ENCODE results near the gene OR2V1. TPM values are rescaled to one million over a fixed set of nuclear protein-coding genes. Genes with fewer than 3 reads are reported as not detected.
"Not testable (repeated sequence)": the region's sequence is repeated elsewhere in the genome, so short reads cannot be mapped to it uniquely, and the experiment has no call there.

Gene OR2V1
- total RNA-seq, 1 donor from 2014 or later = not detected

DNA sequence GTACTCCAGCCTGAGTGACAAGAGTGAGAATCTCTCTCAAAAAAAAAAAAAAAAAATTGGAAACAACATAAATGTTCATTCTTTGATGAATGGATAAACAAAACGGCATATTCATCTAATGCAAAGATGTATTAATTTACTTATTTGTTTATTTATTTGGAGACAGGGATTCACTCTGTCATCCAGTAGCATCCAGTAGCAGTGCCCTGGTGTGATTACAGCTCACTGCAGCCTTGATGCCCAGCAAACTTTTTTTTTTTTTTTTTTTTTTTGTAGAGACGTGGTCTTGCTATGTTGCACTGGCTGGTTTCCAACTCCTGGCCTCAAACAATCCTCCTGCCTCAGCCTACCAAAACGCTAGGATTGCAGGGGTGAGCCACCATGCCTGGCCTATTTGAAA is 40.8 kb upstream of the OR2V1 start:
- DNase-seq (ENCODE audit: extremely low spot score, unreplicated experiment) = no peak
- TF ChIP-seq, protein P1, sequence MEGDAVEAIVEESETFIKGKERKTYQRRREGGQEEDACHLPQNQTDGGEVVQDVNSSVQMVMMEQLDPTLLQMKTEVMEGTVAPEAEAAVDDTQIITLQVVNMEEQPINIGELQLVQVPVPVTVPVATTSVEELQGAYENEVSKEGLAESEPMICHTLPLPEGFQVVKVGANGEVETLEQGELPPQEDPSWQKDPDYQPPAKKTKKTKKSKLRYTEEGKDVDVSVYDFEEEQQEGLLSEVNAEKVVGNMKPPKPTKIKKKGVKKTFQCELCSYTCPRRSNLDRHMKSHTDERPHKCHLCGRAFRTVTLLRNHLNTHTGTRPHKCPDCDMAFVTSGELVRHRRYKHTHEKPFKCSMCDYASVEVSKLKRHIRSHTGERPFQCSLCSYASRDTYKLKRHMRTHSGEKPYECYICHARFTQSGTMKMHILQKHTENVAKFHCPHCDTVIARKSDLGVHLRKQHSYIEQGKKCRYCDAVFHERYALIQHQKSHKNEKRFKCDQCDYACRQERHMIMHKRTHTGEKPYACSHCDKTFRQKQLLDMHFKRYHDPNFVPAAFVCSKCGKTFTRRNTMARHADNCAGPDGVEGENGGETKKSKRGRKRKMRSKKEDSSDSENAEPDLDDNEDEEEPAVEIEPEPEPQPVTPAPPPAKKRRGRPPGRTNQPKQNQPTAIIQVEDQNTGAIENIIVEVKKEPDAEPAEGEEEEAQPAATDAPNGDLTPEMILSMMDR (conservative IDR thresholded peaks at IDR 0.05) = no peak
- Mint-ChIP-seq H3K9me3 (no peaks in the 10 kb centered on the region), H3K36me3 (no peaks in the 10 kb centered on the region), H3K4me1 (ENCODE audit: unreplicated experiment) (peaks cover 33% of the 10 kb centered on the region), H3K4me3 (no peak overlapping the region), H3K27me3 (peaks cover 91% of the 10 kb centered on the region), H3K27ac (no peak overlapping the region)

DNA sequence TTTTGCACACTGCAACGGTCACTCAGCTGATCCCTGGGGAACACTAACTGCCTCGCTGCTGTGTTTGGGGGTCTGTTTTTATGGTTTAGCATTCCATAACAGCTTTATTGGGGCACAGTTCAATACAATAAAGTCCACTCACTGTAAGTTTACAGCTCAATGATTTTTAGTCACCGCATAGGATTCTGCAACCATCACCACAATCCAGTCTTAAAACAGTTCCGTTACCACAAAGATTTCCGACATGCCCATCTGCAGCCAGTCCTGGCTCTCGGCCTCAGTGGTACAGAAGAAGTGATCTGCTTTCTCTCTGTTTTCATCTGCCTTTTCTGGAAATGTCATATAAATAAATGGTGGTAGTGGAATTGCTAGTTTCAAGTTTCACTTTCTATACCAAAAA is 40.0 kb upstream of the OR2V1 start:
- TF ChIP-seq, protein P1 (conservative IDR thresholded peaks at IDR 0.05) = no peak
- peaks cover 92% of the 10 kb centered on the region for H3K27me3 Mint-ChIP-seq
- no peak overlapping the region for H3K27ac Mint-ChIP-seq
- no peaks in the 10 kb centered on the region for H3K36me3 Mint-ChIP-seq
- H3K9me3 Mint-ChIP-seq = no peaks in the 10 kb centered on the region
- no peak for DNase-seq (ENCODE audit: extremely low spot score, unreplicated experiment)
- peaks cover 33% of the 10 kb centered on the region for H3K4me1 Mint-ChIP-seq (ENCODE audit: unreplicated experiment)
- H3K4me3 Mint-ChIP-seq = peak overlapping the region; percentile 86

DNA sequence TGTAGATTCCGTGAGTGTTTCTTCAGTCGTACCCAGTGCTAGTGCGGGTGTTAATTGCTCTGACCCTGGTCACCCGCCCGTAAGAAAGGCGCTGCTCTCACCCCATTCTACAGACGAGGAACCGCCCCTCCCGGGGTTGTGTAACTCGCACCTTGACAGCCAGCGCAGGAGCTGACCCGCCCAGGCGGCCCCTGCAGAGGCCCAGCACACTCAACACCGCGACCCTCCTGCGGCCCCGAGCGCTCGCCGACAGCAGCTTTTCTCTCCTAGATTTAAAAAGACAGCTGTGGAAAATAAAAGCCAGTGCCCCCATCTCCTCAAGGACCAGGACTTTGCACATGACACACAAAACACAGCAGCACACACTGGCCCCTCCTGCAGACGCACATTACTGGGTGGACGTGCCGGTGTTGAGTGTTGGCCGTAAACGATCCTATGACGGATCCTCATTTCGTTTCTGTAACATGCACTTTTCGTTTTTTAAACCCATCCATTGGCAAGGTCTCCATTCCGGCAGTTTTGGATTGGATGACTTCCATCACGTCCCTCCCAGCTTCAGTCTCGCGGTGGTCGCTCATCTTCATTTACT is 39.4 kb upstream of the OR2V1 start:
- peaks cover 95% of the 10 kb centered on the region for H3K27me3 Mint-ChIP-seq
- no peak overlapping the region for H3K27ac Mint-ChIP-seq
- H3K4me3 Mint-ChIP-seq = peak overlapping the region; percentile 86
- no peaks in the 10 kb centered on the region for H3K9me3 Mint-ChIP-seq
- peaks cover 33% of the 10 kb centered on the region for H3K4me1 Mint-ChIP-seq (ENCODE audit: unreplicated experiment)
- peaks cover 2% of the 10 kb centered on the region for H3K36me3 Mint-ChIP-seq
- TF ChIP-seq, protein P1 (conservative IDR thresholded peaks at IDR 0.05) = no peak
- DNase-seq (ENCODE audit: extremely low spot score, unreplicated experiment) = no peak

DNA sequence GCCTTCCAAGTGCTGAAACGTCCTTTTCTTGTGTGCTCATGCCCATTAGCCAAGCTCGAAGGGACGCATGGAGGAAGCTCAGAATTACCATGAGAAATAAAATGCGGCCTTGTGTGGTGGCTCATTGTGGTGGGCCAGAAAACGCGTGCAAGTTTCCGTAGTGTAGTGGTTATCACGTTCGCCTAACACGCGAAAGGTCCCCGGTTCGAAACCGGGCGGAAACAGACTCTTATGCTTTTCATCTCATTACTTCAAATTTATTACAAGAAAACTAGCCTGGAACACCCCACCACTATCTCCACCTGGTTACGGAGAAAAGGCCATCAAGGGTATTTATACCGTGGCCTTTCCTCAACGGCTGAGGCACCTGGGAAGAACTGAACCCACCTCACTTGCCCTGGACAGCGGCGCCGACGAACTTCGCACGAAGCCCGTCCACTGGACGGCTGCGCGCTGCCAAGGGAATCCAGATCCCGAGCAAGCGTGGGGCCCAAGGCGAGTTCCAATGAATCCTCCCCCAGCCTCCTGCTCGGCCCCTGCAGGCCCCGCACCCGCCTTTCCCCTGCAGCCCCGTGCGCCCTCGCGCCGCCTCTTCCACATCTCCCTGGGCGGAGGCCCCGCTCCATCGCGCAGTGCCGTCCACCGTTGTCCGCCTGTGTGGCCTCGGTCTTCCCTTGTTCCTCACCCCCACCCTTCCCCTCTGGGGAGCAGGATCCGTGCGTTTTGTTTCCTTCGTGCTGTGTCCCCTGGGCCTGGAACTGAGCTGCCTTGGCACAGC is 38.7 kb upstream of the OR2V1 start:
- peaks cover 99% of the 10 kb centered on the region for H3K27me3 Mint-ChIP-seq
- peaks cover 33% of the 10 kb centered on the region for H3K4me1 Mint-ChIP-seq (ENCODE audit: unreplicated experiment)
- H3K4me3 Mint-ChIP-seq = peak overlapping the region; percentile 86
- not testable (repeated sequence) for H3K9me3 Mint-ChIP-seq, H3K36me3 Mint-ChIP-seq
- DNase-seq (ENCODE audit: extremely low spot score, unreplicated experiment) = peak; percentile 80
- peak overlapping the region; percentile 79 for H3K27ac Mint-ChIP-seq

DNA sequence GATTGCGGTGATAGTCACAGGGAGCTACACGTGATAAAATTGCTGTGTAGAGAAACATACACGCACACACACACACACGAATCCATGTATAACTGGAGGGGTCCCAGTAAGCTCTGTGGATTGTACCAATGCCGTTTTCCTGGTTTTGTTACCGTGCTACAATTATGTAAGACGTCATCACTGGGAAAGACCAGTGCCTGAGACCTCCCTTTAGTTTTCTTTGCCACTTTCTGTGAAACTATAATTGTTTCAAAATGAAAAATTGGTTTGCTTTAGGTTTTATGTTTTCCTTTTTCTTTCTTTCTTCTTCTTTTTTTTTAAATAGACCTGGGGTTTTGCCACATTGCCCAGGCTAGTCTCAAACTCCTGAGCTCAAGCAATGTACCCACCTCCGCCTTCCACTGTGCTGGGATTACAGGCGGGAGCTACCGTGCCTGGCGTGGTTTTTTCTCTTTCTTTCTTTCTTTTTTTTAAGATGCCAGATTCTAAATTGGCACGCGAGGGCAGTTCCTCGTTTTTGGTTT is 37.7 kb upstream of the OR2V1 start:
- H3K36me3 Mint-ChIP-seq = peaks cover 3% of the 10 kb centered on the region
- peaks cover 35% of the 10 kb centered on the region for H3K4me1 Mint-ChIP-seq (ENCODE audit: unreplicated experiment)
- H3K4me3 Mint-ChIP-seq = peak overlapping the region; percentile 86
- H3K9me3 Mint-ChIP-seq = no peaks in the 10 kb centered on the region
- peaks cover 99% of the 10 kb centered on the region for H3K27me3 Mint-ChIP-seq
- H3K27ac Mint-ChIP-seq = peak overlapping the region; percentile 79
- TF ChIP-seq, protein P1 (conservative IDR thresholded peaks at IDR 0.05) = no peak
- no peak for DNase-seq (ENCODE audit: extremely low spot score, unreplicated experiment)

All from type B pancreatic cell (in vitro differentiated cells).